GM12892 (cell line): Measurements from ENCODE around the gene ITGB5.

Experiments used
- POLR2AphosphoS5 ChIP-seq: IDR thresholded peaks from 2 replicates; pipeline ENCODE4 v1.6.1; 2011; ENCODE audit warnings: low read depth, low read length, control low read depth
- TAF1 ChIP-seq: IDR thresholded peaks from 2 replicates; pipeline ENCODE4 v1.6.1; 2011; ENCODE audit warnings: low read depth, mild to moderate bottlenecking, control low read depth, low read length, borderline replicate concordance

DNA sequence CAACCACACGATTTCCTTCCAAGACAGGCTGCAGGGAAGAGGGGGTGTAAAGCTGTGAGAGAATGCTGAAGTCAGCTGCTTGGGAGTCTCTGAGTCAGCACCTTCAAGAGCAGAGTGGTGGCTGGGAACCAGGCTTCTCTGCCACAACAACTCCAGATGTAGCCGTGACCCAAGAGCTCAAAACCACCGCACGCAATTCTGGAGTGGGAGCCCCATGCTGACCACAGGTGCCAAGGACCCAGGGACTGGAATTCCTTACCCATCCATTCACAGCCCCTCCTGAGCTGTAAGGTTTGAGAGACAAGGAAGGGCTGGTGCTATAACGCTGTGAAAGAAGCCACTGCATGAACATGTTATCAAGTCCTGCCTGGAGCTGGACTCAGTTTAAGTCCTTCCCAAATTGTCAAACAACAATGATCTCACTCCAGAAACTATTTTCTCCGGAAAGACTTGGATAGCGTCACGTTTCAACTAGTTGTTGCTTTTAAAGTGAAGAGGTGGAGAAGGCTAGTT is 95.5 kb downstream of the ITGB5 start:
- TF ChIP-seq POLR2AphosphoS5 (no peak), TAF1 (no peak)
